ENCODE results near the gene GRK3.

DNA sequence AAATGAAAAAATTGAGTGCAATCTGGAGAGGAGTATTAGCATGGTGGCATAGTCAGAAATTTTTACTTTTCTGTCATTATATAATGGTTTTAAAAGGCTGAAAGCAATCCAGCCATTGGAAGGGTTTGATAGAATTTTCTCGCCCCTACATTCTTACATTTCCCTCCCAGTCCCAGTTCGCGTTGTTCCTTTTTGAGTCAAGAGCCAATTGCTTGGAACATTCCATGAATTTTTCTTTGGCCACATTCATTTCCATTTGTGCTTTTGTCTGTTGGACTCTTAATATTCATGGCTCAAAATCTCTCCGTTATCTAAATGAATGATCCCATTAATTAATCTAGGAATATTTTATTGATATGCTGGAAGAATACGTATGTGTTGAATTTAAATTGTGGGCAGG is 66.0 kb downstream of the GRK3 start:
- TF ChIP-seq, protein P1, sequence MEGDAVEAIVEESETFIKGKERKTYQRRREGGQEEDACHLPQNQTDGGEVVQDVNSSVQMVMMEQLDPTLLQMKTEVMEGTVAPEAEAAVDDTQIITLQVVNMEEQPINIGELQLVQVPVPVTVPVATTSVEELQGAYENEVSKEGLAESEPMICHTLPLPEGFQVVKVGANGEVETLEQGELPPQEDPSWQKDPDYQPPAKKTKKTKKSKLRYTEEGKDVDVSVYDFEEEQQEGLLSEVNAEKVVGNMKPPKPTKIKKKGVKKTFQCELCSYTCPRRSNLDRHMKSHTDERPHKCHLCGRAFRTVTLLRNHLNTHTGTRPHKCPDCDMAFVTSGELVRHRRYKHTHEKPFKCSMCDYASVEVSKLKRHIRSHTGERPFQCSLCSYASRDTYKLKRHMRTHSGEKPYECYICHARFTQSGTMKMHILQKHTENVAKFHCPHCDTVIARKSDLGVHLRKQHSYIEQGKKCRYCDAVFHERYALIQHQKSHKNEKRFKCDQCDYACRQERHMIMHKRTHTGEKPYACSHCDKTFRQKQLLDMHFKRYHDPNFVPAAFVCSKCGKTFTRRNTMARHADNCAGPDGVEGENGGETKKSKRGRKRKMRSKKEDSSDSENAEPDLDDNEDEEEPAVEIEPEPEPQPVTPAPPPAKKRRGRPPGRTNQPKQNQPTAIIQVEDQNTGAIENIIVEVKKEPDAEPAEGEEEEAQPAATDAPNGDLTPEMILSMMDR (IDR thresholded peaks at IDR 0.05) = no peak
- TF ChIP-seq POLR2AphosphoS5 (IDR thresholded peaks at IDR 0.05) (no peak), POLR2A (IDR thresholded peaks at IDR 0.05) (no peak)
